Coronary artery (tissue), 2 donors: Measurements from ENCODE around the gene PLEKHA7.

ENCODE experiments used
- DNase-seq: peaks from one replicate; pipeline ENCODE4 v3.0.0-alpha.2; 2017; ENCODE audit warnings: low spot score
- H3K27ac ChIP-seq, 2 donors: fragments of 200-600 bp; sonication (generic); one replicate each; pipeline ENCODE4 v1.5.1; 2016 to 2019
- H3K4me3 ChIP-seq: fragments of 200-600 bp; sonication (generic); 2 replicates; pipeline ENCODE4 v1.5.1; 2016; ENCODE audit warnings: mild to moderate bottlenecking, moderate library complexity
- TF ChIP-seq, protein P1 (sequence below): fragments of 200-600 bp; sonication (generic); IDR thresholded peaks from one replicate; pipeline ENCODE4 v1.5.1; 2019; ENCODE audit warnings: antibody characterized with exemption

Gene PLEKHA7

DNA sequence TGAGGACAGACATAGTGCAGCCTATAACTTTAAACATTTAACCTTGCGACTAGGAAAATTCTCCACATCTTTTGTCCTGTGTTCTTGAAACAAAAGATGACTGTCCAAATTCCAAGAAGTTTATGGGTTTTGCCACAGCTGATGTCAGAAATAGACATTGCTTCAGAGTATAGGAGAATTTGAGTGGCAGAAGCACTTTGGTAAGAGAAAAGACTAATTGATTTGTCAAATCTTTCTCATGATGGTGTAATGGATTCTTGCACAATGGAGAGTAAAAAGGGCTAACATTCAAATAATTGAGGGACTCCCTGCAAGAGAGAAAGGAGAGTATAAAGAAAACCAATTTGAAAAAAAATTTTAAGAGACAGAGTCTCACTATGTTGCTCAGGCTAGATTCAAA, 250.5 kb downstream of the PLEKHA7 start:
- TF ChIP-seq, protein P1, sequence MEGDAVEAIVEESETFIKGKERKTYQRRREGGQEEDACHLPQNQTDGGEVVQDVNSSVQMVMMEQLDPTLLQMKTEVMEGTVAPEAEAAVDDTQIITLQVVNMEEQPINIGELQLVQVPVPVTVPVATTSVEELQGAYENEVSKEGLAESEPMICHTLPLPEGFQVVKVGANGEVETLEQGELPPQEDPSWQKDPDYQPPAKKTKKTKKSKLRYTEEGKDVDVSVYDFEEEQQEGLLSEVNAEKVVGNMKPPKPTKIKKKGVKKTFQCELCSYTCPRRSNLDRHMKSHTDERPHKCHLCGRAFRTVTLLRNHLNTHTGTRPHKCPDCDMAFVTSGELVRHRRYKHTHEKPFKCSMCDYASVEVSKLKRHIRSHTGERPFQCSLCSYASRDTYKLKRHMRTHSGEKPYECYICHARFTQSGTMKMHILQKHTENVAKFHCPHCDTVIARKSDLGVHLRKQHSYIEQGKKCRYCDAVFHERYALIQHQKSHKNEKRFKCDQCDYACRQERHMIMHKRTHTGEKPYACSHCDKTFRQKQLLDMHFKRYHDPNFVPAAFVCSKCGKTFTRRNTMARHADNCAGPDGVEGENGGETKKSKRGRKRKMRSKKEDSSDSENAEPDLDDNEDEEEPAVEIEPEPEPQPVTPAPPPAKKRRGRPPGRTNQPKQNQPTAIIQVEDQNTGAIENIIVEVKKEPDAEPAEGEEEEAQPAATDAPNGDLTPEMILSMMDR, result no peak
- no peak overlapping the region for H3K4me3 ChIP-seq
- DNase-seq, result no peak
- no peak overlapping the region for H3K27ac ChIP-seq

DNA sequence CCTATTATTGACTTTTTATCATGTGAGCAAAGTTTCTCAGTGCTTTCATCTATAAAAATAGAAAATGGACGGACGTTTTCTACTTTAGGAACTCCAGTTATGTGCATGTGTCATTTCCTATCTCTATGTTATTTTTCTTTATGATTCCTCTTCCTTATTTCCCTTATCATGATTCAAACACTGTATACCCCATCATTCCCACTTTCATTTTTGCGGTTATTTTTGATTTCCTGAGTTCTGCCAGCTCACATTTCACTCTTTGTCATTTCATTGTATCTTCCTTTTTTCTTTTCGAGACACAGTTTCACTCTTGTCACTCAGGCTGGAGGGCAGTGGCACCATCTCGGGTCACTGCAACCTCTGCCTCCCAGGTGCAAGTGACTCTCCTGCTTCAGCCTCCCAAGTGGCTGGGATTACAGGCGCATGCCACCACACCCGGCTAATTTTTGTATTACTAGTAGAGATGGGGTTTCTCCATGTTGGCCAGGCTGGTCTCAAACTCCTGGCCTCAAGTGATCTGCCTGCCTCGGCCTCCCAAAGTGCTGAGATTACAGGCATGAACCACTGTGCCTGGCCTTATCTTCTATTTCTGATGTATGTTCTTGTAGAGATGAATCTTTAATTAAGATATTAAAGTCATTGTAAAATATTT, 254.2 kb downstream of the PLEKHA7 start:
- no peak overlapping the region for H3K27ac ChIP-seq
- no peak overlapping the region for H3K4me3 ChIP-seq

DNA sequence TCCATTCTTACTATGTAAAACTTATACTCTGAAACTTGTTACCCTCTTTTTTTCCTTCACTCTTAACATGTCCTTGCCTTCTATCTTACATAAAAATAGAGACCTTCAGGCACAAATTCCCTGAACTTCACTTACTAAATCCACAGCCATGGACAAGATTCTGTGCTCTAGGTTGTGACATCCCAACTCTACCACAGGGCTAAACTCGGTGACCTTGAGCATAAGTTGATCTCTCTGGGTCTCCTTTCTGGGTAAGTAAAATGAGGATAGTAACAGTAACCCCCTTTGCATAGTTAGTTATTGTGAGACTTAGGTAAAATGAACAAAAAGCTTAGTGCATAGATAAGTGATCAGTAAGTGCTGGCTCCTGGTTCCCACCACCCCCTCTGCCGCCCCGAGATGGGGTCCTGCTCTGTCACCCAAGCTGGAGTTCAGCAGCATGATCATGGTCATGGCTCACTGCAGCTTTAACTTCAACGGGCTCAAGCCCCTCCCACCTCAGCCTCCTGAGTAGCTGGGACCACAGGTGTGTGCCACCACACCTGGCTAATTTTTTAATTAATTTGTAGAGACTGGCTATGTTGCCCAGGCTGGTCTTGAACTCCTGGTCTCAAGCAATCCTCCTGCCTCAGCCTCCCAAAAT, 255.7 kb downstream of the PLEKHA7 start:
- H3K27ac ChIP-seq, result no peak overlapping the region
- TF ChIP-seq, protein P1, result no peak
- no peak for DNase-seq
- no peak overlapping the region for H3K4me3 ChIP-seq

More for the DNA sequence above, 254.2 kb downstream of the PLEKHA7 start:
- TF ChIP-seq, protein P1, result no peak
- DNase-seq, result no peak

GRCh38 chr11:16750417-16750816, 263.8 kb downstream of the PLEKHA7 start:
- TF ChIP-seq, protein P1, result no peak
- no peak overlapping the region for H3K4me3 ChIP-seq
- H3K27ac ChIP-seq, result no peak overlapping the region
- DNase-seq, result no peak

DNA sequence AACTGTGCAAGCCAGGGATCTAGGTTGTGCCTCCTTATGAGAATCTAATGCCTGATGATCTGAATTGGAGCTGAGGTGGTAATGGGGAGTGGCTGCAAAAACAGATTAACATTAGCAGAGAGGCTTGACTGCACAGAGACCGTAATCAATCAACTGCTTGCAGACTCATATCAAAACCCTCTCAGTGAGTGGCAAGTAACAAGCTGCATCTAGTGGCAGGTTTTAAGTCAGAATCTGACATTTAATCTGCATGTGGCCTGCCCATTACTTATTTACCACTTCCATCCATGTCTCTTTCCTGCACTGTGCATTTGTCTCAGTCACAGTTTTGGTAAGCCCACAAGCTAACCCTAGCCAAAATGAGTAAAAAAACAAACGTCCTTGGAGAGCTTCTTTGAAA, 264.5 kb downstream of the PLEKHA7 start:
- TF ChIP-seq, protein P1, result no peak
- no peak overlapping the region for H3K4me3 ChIP-seq
- H3K27ac ChIP-seq, result no peak overlapping the region
- DNase-seq, result no peak

DNA sequence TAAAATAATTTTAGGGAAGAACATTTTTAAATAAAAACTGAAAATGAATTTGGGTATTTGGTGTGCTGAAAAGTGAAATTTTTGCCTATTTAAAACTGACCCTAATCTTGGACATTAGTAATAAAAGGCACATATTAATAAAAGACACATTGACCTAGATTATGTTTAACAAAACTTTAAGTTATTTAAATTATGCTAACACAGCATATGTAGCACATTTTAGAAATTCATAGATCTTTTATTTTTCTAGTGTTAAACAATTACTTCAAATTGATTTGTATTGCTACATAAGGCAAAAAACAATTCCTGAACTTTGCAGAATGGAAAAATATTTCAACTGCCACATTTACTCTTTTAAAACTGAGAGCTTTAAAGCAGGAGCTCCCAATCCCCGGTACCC, 265.1 kb downstream of the PLEKHA7 start:
- TF ChIP-seq, protein P1, result no peak
- H3K27ac ChIP-seq, result no peak overlapping the region
- no peak overlapping the region for H3K4me3 ChIP-seq
- DNase-seq, result no peak
